Mesendoderm (in vitro differentiated cells): ENCODE data around the gene BFSP1.

Source experiments
- DNase-seq: peaks from one replicate; pipeline ENCODE4 v3.0.0; 2013
- H2AK5ac ChIP-seq: 2 replicates; pipeline ENCODE4 v1.6.1; 2013; ENCODE audit warnings: low read length, inconsistent platforms
- H2BK120ac ChIP-seq: 2 replicates; pipeline ENCODE4 v1.6.1; 2013; ENCODE audit warnings: low read depth, mild to moderate bottlenecking, low read length, moderate library complexity, mixed read lengths
- H2BK15ac ChIP-seq: replicated peaks from 2 replicates; pipeline ENCODE4 v1.6.1; 2013; ENCODE audit warnings: low read depth, mild to moderate bottlenecking, moderate library complexity
- H2BK5ac ChIP-seq: 2 replicates; pipeline ENCODE4 v1.6.1; 2013; ENCODE audit warnings: low read length, inconsistent platforms
- H3K18ac ChIP-seq: 2 replicates; pipeline ENCODE4 v1.6.1; 2013; ENCODE audit warnings: mild to moderate bottlenecking, low read length, mixed read lengths
- H3K23ac ChIP-seq: one replicate; pipeline ENCODE4 v1.6.1; 2013; ENCODE audit warnings: low read length
- H3K27ac ChIP-seq: 2 replicates; pipeline ENCODE4 v1.5.1; 2013; ENCODE audit warnings: low read depth, mild to moderate bottlenecking, inconsistent platforms, low read length, moderate library complexity
- H3K27me3 ChIP-seq: 2 replicates; pipeline ENCODE4 v1.6.1; 2013; ENCODE audit warnings: low read length, control low read depth, mild to moderate bottlenecking, inconsistent platforms; ENCODE audit not compliant: insufficient read depth, poor library complexity
- H3K36me3 ChIP-seq: 2 replicates; pipeline ENCODE4 v1.6.1; 2013; ENCODE audit warnings: low read length, inconsistent platforms; ENCODE audit not compliant: control insufficient read depth, insufficient read depth
- H3K4ac ChIP-seq: one replicate; pipeline ENCODE4 v1.6.1; 2013; ENCODE audit warnings: low read depth, mild to moderate bottlenecking, low read length, moderate library complexity
- H3K4me1 ChIP-seq: 2 replicates; pipeline ENCODE4 v1.6.1; 2013; ENCODE audit warnings: low read depth, low read length, inconsistent platforms; ENCODE audit not compliant: control insufficient read depth
- H3K4me2 ChIP-seq: 2 replicates; pipeline ENCODE4 v1.6.1; 2013; ENCODE audit warnings: low read length
- H3K4me3 ChIP-seq: 2 replicates; pipeline ENCODE4 v1.5.1; 2013; ENCODE audit warnings: mild to moderate bottlenecking, low read length
- H3K56ac ChIP-seq: one replicate; pipeline ENCODE4 v1.6.1; 2013; ENCODE audit warnings: low read length
- H3K79me1 ChIP-seq: 2 replicates; pipeline ENCODE4 v1.6.1; 2013; ENCODE audit warnings: low read length, inconsistent platforms
- H3K79me2 ChIP-seq: 2 replicates; pipeline ENCODE4 v1.6.1; 2013; ENCODE audit warnings: mild to moderate bottlenecking, low read length; ENCODE audit not compliant: control insufficient read depth, insufficient read depth
- H3K9ac ChIP-seq: 2 replicates; pipeline ENCODE4 v1.6.1; 2013; ENCODE audit warnings: low read length, inconsistent platforms
- H4K5ac ChIP-seq: one replicate; pipeline ENCODE4 v1.6.1; 2013; ENCODE audit warnings: low read length
- H4K8ac ChIP-seq: one replicate; pipeline ENCODE4 v1.6.1; 2013; ENCODE audit warnings: low read depth, mild to moderate bottlenecking, control low read depth, low read length, moderate library complexity
- WGBS: extraction: QIAGEN DNeasy Blood & Tissue Kit; methylation state at CpG from one replicate; pipeline ENCODE4 v1.1.7; 2013; ENCODE audit warnings: low lambda C conversion rate, missing lambda C conversion rate; ENCODE audit not compliant: insufficient coverage; ENCODE audit errors: extremely low coverage; 5-methylcytosine and 5-hydroxymethylcytosine counted together

BFSP1 gene

GRCh38 chr20:17498641-17499040 lies 32.5 kb downstream of the BFSP1 start:
- H3K4me2 ChIP-seq: no peak overlapping the region
- no peak overlapping the region for H2BK15ac ChIP-seq
- WGBS: no CpG with 5 or more reads among the region's 13 CpGs
- no peak overlapping the region for H3K4ac ChIP-seq
- no peaks in the 10 kb centered on the region for H3K4me1 ChIP-seq
- no peak overlapping the region for H3K4me3 ChIP-seq
- H2BK120ac ChIP-seq: no peak overlapping the region
- no peak overlapping the region for H3K27ac ChIP-seq
- H3K36me3 ChIP-seq: no peaks in the 10 kb centered on the region
- H2AK5ac ChIP-seq: no peak overlapping the region
- no peak overlapping the region for H3K56ac ChIP-seq
- H3K79me1 ChIP-seq: no peaks in the 10 kb centered on the region
- no peaks in the 10 kb centered on the region for H3K79me2 ChIP-seq
- no peak overlapping the region for H3K9ac ChIP-seq
- no peak overlapping the region for H4K8ac ChIP-seq
- no peak overlapping the region for H3K18ac ChIP-seq
- no peak overlapping the region for H2BK5ac ChIP-seq
- no peaks in the 10 kb centered on the region for H3K27me3 ChIP-seq
- no peak overlapping the region for H4K5ac ChIP-seq
- H3K23ac ChIP-seq: no peak overlapping the region
- no peak for DNase-seq

GRCh38 chr20:17497821-17498580 lies 33.2 kb downstream of the BFSP1 start:
- H4K8ac ChIP-seq: no peak overlapping the region
- H3K9ac ChIP-seq: no peak overlapping the region
- H3K79me1 ChIP-seq: no peaks in the 10 kb centered on the region
- no peaks in the 10 kb centered on the region for H3K36me3 ChIP-seq
- H4K5ac ChIP-seq: no peak overlapping the region
- H3K4ac ChIP-seq: no peak overlapping the region
- H3K56ac ChIP-seq: no peak overlapping the region
- no peak overlapping the region for H3K4me3 ChIP-seq
- no peak overlapping the region for H3K27ac ChIP-seq
- H2BK5ac ChIP-seq: no peak overlapping the region
- H3K4me1 ChIP-seq: no peaks in the 10 kb centered on the region
- H3K23ac ChIP-seq: no peak overlapping the region
- no peaks in the 10 kb centered on the region for H3K27me3 ChIP-seq
- no peak overlapping the region for H3K4me2 ChIP-seq
- H2BK15ac ChIP-seq: no peak overlapping the region
- H3K79me2 ChIP-seq: no peaks in the 10 kb centered on the region
- DNase-seq: no peak
- H3K18ac ChIP-seq: no peak overlapping the region
- no peak overlapping the region for H2AK5ac ChIP-seq
- H2BK120ac ChIP-seq: no peak overlapping the region
- WGBS: no CpG with 5 or more reads among the region's 11 CpGs

GRCh38 chr20:17495826-17496225 lies 35.4 kb downstream of the BFSP1 start:
- H3K79me1 ChIP-seq: no peaks in the 10 kb centered on the region
- no peak overlapping the region for H3K9ac ChIP-seq
- no peak overlapping the region for H4K5ac ChIP-seq
- H2BK120ac ChIP-seq: no peak overlapping the region
- H3K4me3 ChIP-seq: no peak overlapping the region
- no peak overlapping the region for H3K23ac ChIP-seq
- H3K36me3 ChIP-seq: no peaks in the 10 kb centered on the region
- WGBS: no CpG with 5 or more reads among the region's 9 CpGs
- H3K27ac ChIP-seq: no peak overlapping the region
- no peaks in the 10 kb centered on the region for H3K27me3 ChIP-seq
- no peak overlapping the region for H3K56ac ChIP-seq
- H2AK5ac ChIP-seq: no peak overlapping the region
- H3K4me2 ChIP-seq: no peak overlapping the region
- H2BK5ac ChIP-seq: no peak overlapping the region
- H3K79me2 ChIP-seq: no peaks in the 10 kb centered on the region
- no peak overlapping the region for H3K4ac ChIP-seq
- no peak overlapping the region for H2BK15ac ChIP-seq
- H3K18ac ChIP-seq: no peak overlapping the region
- DNase-seq: no peak
- H4K8ac ChIP-seq: no peak overlapping the region
- no peaks in the 10 kb centered on the region for H3K4me1 ChIP-seq

- no peak overlapping the region for H4K5ac ChIP-seq
- H3K4me1 ChIP-seq: no peaks in the 10 kb centered on the region
- H3K18ac ChIP-seq: no peak overlapping the region
- no peak overlapping the region for H2AK5ac ChIP-seq
- no peak overlapping the region for H2BK5ac ChIP-seq
- no peak overlapping the region for H3K56ac ChIP-seq
- H3K79me1 ChIP-seq: no peaks in the 10 kb centered on the region
- no peaks in the 10 kb centered on the region for H3K79me2 ChIP-seq
- no peak overlapping the region for H3K4ac ChIP-seq
- H3K23ac ChIP-seq: no peak overlapping the region
- H3K4me3 ChIP-seq: no peak overlapping the region
- H3K27me3 ChIP-seq: no peaks in the 10 kb centered on the region
- H3K4me2 ChIP-seq: no peak overlapping the region
- no peak overlapping the region for H4K8ac ChIP-seq
- no peak overlapping the region for H3K27ac ChIP-seq
- DNase-seq: no peak
- no peak overlapping the region for H2BK120ac ChIP-seq
- no peak overlapping the region for H2BK15ac ChIP-seq
- no peaks in the 10 kb centered on the region for H3K36me3 ChIP-seq
- H3K9ac ChIP-seq: no peak overlapping the region
- WGBS: no CpG with 5 or more reads among the region's 7 CpGs
Measured at GRCh38 chr20:17494201-17494600, 37.0 kb downstream of the BFSP1 start.

- Histone ChIP-seq H3K56ac (no peak overlapping the region), H3K79me2 (no peaks in the 10 kb centered on the region), H3K36me3 (no peaks in the 10 kb centered on the region), H3K18ac (no peak overlapping the region), H3K4ac (no peak overlapping the region), H3K4me3 (no peak overlapping the region), H3K4me1 (no peaks in the 10 kb centered on the region), H4K8ac (no peak overlapping the region), H2BK15ac (no peak overlapping the region), H2BK120ac (no peak overlapping the region), H3K4me2 (no peak overlapping the region), H3K23ac (no peak overlapping the region), H3K27ac (no peak overlapping the region), H2AK5ac (no peak overlapping the region), H4K5ac (no peak overlapping the region), H3K27me3 (no peaks in the 10 kb centered on the region), H3K9ac (no peak overlapping the region), H3K79me1 (no peaks in the 10 kb centered on the region), H2BK5ac (no peak overlapping the region)
- DNase-seq: no peak
- no CpG with 5 or more reads among the region's 2 CpGs for WGBS
Measured at GRCh38 chr20:17493173-17493572, 38.0 kb downstream of the BFSP1 start.

- no peaks in the 10 kb centered on the region for H3K4me1 ChIP-seq
- H3K18ac ChIP-seq: no peak overlapping the region
- no CpG with 5 or more reads among the region's 4 CpGs for WGBS
- no peak overlapping the region for H2BK120ac ChIP-seq
- no peak overlapping the region for H3K4ac ChIP-seq
- H3K4me3 ChIP-seq: no peak overlapping the region
- H3K79me1 ChIP-seq: no peaks in the 10 kb centered on the region
- no peak overlapping the region for H3K27ac ChIP-seq
- H3K27me3 ChIP-seq: no peaks in the 10 kb centered on the region
- H2BK5ac ChIP-seq: no peak overlapping the region
- H3K79me2 ChIP-seq: no peaks in the 10 kb centered on the region
- DNase-seq: no peak
- H3K36me3 ChIP-seq: no peaks in the 10 kb centered on the region
- no peak overlapping the region for H2BK15ac ChIP-seq
- no peak overlapping the region for H2AK5ac ChIP-seq
- no peak overlapping the region for H4K8ac ChIP-seq
- no peak overlapping the region for H3K4me2 ChIP-seq
- no peak overlapping the region for H4K5ac ChIP-seq
- H3K9ac ChIP-seq: no peak overlapping the region
- no peak overlapping the region for H3K56ac ChIP-seq
- no peak overlapping the region for H3K23ac ChIP-seq
Measured at GRCh38 chr20:17491488-17491887, 39.7 kb downstream of the BFSP1 start.
